ENCODE data around the gene IVL. TPM values are rescaled to one million over a fixed set of nuclear protein-coding genes. Genes with fewer than 3 reads are reported as not detected.

IVL gene
- total and polyA plus RNA-seq, 2 donors, result 0.57 to 16.6 TPM

DNA sequence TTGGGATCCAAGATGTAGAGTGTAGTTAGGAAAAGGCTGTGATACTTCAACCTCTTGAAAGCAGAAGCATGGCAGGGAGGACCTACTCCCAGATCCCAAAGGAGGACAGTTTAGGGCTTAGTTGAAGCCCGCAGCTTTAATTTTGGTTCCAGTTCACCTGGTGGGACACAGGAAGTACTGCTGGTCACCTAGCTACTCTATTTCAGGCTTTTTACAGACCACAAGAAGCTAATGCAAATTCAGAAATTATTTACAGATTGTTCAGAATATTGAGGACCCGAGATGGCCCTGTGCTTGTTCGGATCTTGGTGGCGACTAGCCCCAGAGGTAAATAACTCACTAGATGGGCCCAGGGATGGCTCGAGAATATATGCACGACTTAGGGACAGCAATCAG is 36.6 kb upstream of the IVL start:
- Histone ChIP-seq H3K4me3 (ENCODE audit: low read length in 2 of 2) (no peak overlapping the region), H3K9me3 (ENCODE audit: control insufficient read depth in 2 of 2, insufficient read depth in 1 of 2, low read length in 1 of 2) (no peaks in the 10 kb centered on the region), H3K36me3 (ENCODE audit: control insufficient read depth in 2 of 2, insufficient read depth in 2 of 2, low read length in 1 of 2) (no peaks in the 10 kb centered on the region), H3K27ac (ENCODE audit: low read depth in 1 of 2, low read length in 1 of 2) (no peak overlapping the region), H3K4me1 (ENCODE audit: control insufficient read depth in 2 of 2, insufficient read depth in 2 of 2, low read length in 2 of 2) (no peaks in the 10 kb centered on the region), H3K27me3 (ENCODE audit: control insufficient read depth in 2 of 2, insufficient read depth in 1 of 2, low read length in 1 of 2) (no peaks in the 10 kb centered on the region)
- 92% methylated on average over 6 of the region's 6 CpGs for WGBS
- no peak for DNase-seq (ENCODE audit: low read depth in 6 of 9, low spot score in 9 of 9)

GRCh38 chr1:152873495-152873894 is 34.9 kb upstream of the IVL start:
- H3K27ac ChIP-seq (ENCODE audit: low read depth in 1 of 2, low read length in 1 of 2), result no peak overlapping the region
- no peaks in the 10 kb centered on the region for H3K9me3 ChIP-seq (ENCODE audit: control insufficient read depth in 2 of 2, insufficient read depth in 1 of 2, low read length in 1 of 2)
- no peak for DNase-seq (ENCODE audit: low read depth in 6 of 9, low spot score in 9 of 9)
- H3K4me1 ChIP-seq (ENCODE audit: control insufficient read depth in 2 of 2, insufficient read depth in 2 of 2, low read length in 2 of 2), result no peaks in the 10 kb centered on the region
- H3K4me3 ChIP-seq (ENCODE audit: low read length in 2 of 2), result no peak overlapping the region
- H3K36me3 ChIP-seq (ENCODE audit: control insufficient read depth in 2 of 2, insufficient read depth in 2 of 2, low read length in 1 of 2), result no peaks in the 10 kb centered on the region
- no peaks in the 10 kb centered on the region for H3K27me3 ChIP-seq (ENCODE audit: control insufficient read depth in 2 of 2, insufficient read depth in 1 of 2, low read length in 1 of 2)

DNA sequence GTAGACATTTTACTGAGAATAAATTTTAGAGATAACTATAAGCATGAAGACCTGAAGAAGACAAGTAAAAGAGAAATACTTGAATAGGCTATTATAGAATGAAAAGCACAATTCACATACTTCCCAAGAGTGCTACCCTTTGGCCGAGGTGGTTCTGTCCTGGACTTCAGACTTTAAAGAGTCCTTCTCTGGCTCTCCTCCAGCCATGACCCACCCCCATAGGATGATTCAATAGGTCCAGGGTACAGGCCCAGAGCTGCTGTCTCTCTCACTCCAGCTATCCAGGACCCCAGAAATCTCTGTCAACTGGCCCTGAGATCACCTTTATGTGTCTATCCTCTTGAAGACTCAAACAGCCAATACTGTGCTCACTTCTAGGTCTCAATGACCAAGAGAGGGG is 31.5 kb upstream of the IVL start:
- no peaks in the 10 kb centered on the region for H3K4me1 ChIP-seq (ENCODE audit: control insufficient read depth in 2 of 2, insufficient read depth in 2 of 2, low read length in 2 of 2)
- H3K27me3 ChIP-seq (ENCODE audit: control insufficient read depth in 2 of 2, insufficient read depth in 1 of 2, low read length in 1 of 2), result no peaks in the 10 kb centered on the region
- no peak overlapping the region for H3K4me3 ChIP-seq (ENCODE audit: low read length in 2 of 2)
- H3K27ac ChIP-seq (ENCODE audit: low read depth in 1 of 2, low read length in 1 of 2), result no peak overlapping the region
- DNase-seq (ENCODE audit: low read depth in 6 of 9, low spot score in 9 of 9), result no peak
- H3K9me3 ChIP-seq (ENCODE audit: control insufficient read depth in 2 of 2, insufficient read depth in 1 of 2, low read length in 1 of 2), result no peaks in the 10 kb centered on the region
- H3K36me3 ChIP-seq (ENCODE audit: control insufficient read depth in 2 of 2, insufficient read depth in 2 of 2, low read length in 1 of 2), result no peaks in the 10 kb centered on the region
- WGBS, result 93% methylated on average over 1 of the region's 1 CpG

DNA sequence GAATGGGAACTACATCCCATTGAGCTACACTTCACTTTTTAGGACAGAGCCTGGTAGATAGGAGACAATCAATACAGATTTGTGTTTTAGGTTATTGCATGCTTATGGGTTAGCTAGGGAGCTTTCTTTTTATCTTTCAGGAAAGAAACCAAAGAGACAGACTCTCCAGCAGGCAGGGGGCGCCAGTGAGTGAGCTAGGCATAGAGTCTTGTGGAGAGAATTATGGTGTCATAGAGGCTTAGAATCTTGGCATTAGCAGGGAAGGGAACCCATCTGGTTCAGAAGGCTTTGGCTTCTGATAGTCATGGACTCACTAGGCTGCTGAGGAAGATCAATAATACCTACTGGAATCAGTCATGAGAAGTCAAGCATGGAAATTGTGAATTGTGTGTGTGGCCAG is 30.3 kb upstream of the IVL start, which contains the start of gene SMCP:
TSS of gene SMCP (plus strand) at position 281 of the 400 bp plus-strand sequence. CDS start 6,101 bp downstream, outside the sequence.
- H3K27ac ChIP-seq (ENCODE audit: low read depth in 1 of 2, low read length in 1 of 2), result no peak within 1 kb of the TSS
- no peak within 1 kb of the TSS for H3K4me3 ChIP-seq (ENCODE audit: low read length in 2 of 2)
- H3K36me3 ChIP-seq (ENCODE audit: control insufficient read depth in 2 of 2, insufficient read depth in 2 of 2, low read length in 1 of 2), result no peaks in the 10 kb centered on the region
- no peaks in the 10 kb centered on the region for H3K27me3 ChIP-seq (ENCODE audit: control insufficient read depth in 2 of 2, insufficient read depth in 1 of 2, low read length in 1 of 2)
- 10% methylated on average over 1 of the region's 1 CpG for WGBS
- DNase-seq (ENCODE audit: low read depth in 6 of 9, low spot score in 9 of 9), result no peak
- H3K9me3 ChIP-seq (ENCODE audit: control insufficient read depth in 2 of 2, insufficient read depth in 1 of 2, low read length in 1 of 2), result no peaks in the 10 kb centered on the region
- no peaks in the 10 kb centered on the region for H3K4me1 ChIP-seq (ENCODE audit: control insufficient read depth in 2 of 2, insufficient read depth in 2 of 2, low read length in 2 of 2)

DNA sequence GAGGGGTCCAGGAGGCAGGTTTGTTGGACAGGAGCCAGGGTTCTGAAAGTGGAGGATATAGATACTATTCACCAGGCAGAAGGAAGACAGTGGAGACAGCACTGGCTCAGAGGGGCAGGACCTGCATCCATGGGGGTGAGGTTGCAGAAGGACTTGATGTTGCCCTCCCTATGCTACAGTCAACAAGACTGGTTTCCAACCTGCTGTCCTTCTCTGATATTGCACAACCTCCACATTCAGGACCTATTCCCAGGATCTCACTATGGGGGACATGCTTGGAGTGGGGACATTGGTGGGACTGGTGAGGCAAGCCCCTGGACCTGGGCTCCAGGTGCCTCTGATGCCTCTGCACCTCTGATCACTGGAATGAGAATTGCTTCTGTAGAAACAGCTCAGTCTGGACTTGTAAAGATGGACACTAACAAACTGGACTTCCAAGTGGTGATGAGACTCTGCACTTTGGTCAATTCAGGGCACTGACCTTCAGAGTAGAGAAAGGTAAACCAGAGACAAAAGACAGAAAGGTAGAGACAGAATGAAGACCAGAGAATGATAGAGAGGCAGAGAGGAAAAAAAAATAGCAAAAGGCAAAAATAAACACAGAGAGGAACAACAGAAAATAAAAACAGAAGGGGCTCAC is 28.7 kb upstream of the IVL start:
- no peaks in the 10 kb centered on the region for H3K36me3 ChIP-seq (ENCODE audit: control insufficient read depth in 2 of 2, insufficient read depth in 2 of 2, low read length in 1 of 2)
- no peak overlapping the region for H3K4me3 ChIP-seq (ENCODE audit: low read length in 2 of 2)
- no peaks in the 10 kb centered on the region for H3K27me3 ChIP-seq (ENCODE audit: control insufficient read depth in 2 of 2, insufficient read depth in 1 of 2, low read length in 1 of 2)
- no peaks in the 10 kb centered on the region for H3K9me3 ChIP-seq (ENCODE audit: control insufficient read depth in 2 of 2, insufficient read depth in 1 of 2, low read length in 1 of 2)
- no peaks in the 10 kb centered on the region for H3K4me1 ChIP-seq (ENCODE audit: control insufficient read depth in 2 of 2, insufficient read depth in 2 of 2, low read length in 2 of 2)
- no peak for DNase-seq (ENCODE audit: low read depth in 6 of 9, low spot score in 9 of 9)
- no peak overlapping the region for H3K27ac ChIP-seq (ENCODE audit: low read depth in 1 of 2, low read length in 1 of 2)

DNA sequence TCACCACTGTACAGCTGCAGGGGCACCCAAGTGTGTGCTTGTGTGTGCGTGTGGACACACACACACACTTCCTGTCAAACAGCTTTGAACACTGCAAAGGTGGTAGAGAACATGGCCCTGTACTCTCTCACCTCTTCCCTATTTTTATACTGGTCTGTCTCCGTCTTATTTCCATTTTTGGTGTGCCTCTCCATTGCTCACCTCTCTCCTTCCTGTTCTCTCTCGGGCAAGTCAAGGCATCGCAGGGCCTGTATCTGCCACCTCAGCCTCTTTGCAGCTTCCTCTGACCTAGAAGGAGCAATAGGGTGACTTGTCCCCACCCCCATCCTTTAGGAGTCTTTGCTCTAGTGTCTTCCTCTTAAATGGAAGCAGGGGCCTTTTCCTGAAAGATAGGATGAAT is 28.0 kb upstream of the IVL start:
- WGBS, result 76% methylated on average over 4 of the region's 4 CpGs
- DNase-seq (ENCODE audit: low read depth in 6 of 9, low spot score in 9 of 9), result no peak
- no peaks in the 10 kb centered on the region for H3K9me3 ChIP-seq (ENCODE audit: control insufficient read depth in 2 of 2, insufficient read depth in 1 of 2, low read length in 1 of 2)

DNA sequence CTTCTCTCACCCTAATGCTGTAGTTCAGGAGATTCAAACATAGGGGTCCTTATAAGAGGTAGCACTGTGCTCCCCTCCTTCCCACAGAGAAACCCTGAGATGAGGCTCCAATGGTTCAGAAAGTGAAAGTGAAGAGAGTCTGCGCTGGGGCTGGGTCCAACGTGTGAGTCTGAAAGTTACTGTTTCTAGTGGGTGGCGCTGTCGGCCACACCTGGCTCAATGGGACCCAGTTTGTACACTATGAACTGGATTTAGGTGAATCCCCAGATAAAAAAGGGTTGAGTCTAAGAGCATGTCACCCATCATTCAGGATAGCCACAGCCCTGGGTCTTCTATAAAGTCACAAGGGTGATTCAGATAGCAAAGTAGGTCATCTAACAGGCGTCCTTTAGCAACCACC is 27.4 kb upstream of the IVL start:
- Histone ChIP-seq H3K27me3 (ENCODE audit: control insufficient read depth in 2 of 2, insufficient read depth in 1 of 2, low read length in 1 of 2) (no peaks in the 10 kb centered on the region), H3K9me3 (ENCODE audit: control insufficient read depth in 2 of 2, insufficient read depth in 1 of 2, low read length in 1 of 2) (no peaks in the 10 kb centered on the region), H3K4me1 (ENCODE audit: control insufficient read depth in 2 of 2, insufficient read depth in 2 of 2, low read length in 2 of 2) (no peaks in the 10 kb centered on the region), H3K36me3 (ENCODE audit: control insufficient read depth in 2 of 2, insufficient read depth in 2 of 2, low read length in 1 of 2) (no peaks in the 10 kb centered on the region), H3K27ac (ENCODE audit: low read depth in 1 of 2, low read length in 1 of 2) (no peak overlapping the region), H3K4me3 (ENCODE audit: low read length in 2 of 2) (no peak overlapping the region)
- DNase-seq (ENCODE audit: low read depth in 6 of 9, low spot score in 9 of 9), result no peak
- 77% methylated on average over 5 of the region's 5 CpGs for WGBS

More for the DNA sequence above, 28.0 kb upstream of the IVL start:
- Histone ChIP-seq H3K27ac (ENCODE audit: low read depth in 1 of 2, low read length in 1 of 2) (no peak overlapping the region), H3K36me3 (ENCODE audit: control insufficient read depth in 2 of 2, insufficient read depth in 2 of 2, low read length in 1 of 2) (no peaks in the 10 kb centered on the region), H3K4me1 (ENCODE audit: control insufficient read depth in 2 of 2, insufficient read depth in 2 of 2, low read length in 2 of 2) (no peaks in the 10 kb centered on the region), H3K4me3 (ENCODE audit: low read length in 2 of 2) (no peak overlapping the region), H3K27me3 (ENCODE audit: control insufficient read depth in 2 of 2, insufficient read depth in 1 of 2, low read length in 1 of 2) (no peaks in the 10 kb centered on the region)

- no peaks in the 10 kb centered on the region for H3K36me3 ChIP-seq (ENCODE audit: control insufficient read depth in 2 of 2, insufficient read depth in 2 of 2, low read length in 1 of 2)
- DNase-seq (ENCODE audit: low read depth in 6 of 9, low spot score in 9 of 9), result no peak
- no peaks in the 10 kb centered on the region for H3K9me3 ChIP-seq (ENCODE audit: control insufficient read depth in 2 of 2, insufficient read depth in 1 of 2, low read length in 1 of 2)
- no peak overlapping the region for H3K27ac ChIP-seq (ENCODE audit: low read depth in 1 of 2, low read length in 1 of 2)
- no peaks in the 10 kb centered on the region for H3K4me1 ChIP-seq (ENCODE audit: control insufficient read depth in 2 of 2, insufficient read depth in 2 of 2, low read length in 2 of 2)
- H3K4me3 ChIP-seq (ENCODE audit: low read length in 2 of 2), result no peak overlapping the region
- H3K27me3 ChIP-seq (ENCODE audit: control insufficient read depth in 2 of 2, insufficient read depth in 1 of 2, low read length in 1 of 2), result no peaks in the 10 kb centered on the region
Observed at GRCh38 chr1:152884085-152884484, 24.3 kb upstream of the IVL start.

- WGBS, result 97% methylated on average over 1 of the region's 1 CpG
- Histone ChIP-seq H3K36me3 (ENCODE audit: control insufficient read depth in 2 of 2, insufficient read depth in 2 of 2, low read length in 1 of 2) (no peaks in the 10 kb centered on the region), H3K4me1 (ENCODE audit: control insufficient read depth in 2 of 2, insufficient read depth in 2 of 2, low read length in 2 of 2) (no peaks in the 10 kb centered on the region), H3K9me3 (ENCODE audit: control insufficient read depth in 2 of 2, insufficient read depth in 1 of 2, low read length in 1 of 2) (no peaks in the 10 kb centered on the region), H3K27ac (ENCODE audit: low read depth in 1 of 2, low read length in 1 of 2) (no peak overlapping the region), H3K27me3 (ENCODE audit: control insufficient read depth in 2 of 2, insufficient read depth in 1 of 2, low read length in 1 of 2) (no peaks in the 10 kb centered on the region), H3K4me3 (ENCODE audit: low read length in 2 of 2) (no peak overlapping the region)
- no peak for DNase-seq (ENCODE audit: low read depth in 6 of 9, low spot score in 9 of 9)
Observed at GRCh38 chr1:152884506-152884905, 23.8 kb upstream of the IVL start.

All from thymus (tissue), 11 donors.